GM19239 (cell line): Measurements from ENCODE around the gene APRT.
"Not testable (repeated sequence)": the region's sequence is repeated elsewhere in the genome, so short reads cannot be mapped to it uniquely, and the experiment has no call there.

Source experiments
- DNase-seq: peaks from one replicate; pipeline ENCODE4 v3.0.0; 2011; ENCODE audit warnings: low spot score; ENCODE audit not compliant: insufficient read length
- FAIRE-seq: peaks from 2 replicates; lab custom pipeline; 2011; peaks lifted over from hg19 to GRCh38; lab: Jason Lieb, UNC

Gene APRT

DNA sequence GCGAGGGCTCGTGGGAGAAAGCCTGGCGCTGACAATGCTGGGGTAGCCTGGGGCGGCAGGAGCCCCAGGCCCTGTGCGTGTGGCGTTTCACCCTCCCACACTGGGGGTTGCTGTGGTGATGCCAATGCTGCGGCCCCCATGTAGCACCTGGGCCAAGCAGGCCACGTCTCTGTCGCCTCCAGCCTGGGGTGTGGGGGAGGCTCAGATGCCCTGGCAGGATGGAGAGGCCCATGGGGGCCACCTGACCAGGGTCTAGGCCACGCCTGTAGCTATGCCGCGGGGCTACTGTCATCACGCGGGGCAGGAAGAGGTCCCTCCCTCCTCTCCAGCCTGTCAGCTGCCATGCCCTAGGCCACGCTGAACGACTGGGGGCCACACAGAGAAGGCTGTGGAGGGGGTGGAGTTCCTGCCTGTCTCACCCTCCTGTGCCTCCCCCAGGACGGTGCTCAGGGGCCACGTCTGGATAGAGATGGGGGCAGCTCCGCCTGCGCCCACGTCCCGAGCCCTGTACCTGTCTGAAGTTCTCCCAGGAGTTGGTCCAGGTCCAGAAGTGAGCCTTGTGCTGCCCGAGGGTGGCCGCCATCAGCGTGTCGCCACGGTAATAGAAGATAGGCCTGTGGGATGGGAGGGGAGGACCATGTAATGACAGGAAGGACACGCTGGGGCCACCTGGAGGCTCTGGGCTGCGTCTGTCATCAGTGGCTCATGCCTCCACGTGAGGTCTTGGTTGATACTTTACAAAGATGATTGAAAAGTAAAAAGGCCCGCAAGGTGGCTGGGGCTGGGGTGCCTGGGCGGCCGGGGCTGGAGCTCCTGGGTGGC, 12.7 kb upstream of the APRT start:
- DNase-seq, result no peak

DNA sequence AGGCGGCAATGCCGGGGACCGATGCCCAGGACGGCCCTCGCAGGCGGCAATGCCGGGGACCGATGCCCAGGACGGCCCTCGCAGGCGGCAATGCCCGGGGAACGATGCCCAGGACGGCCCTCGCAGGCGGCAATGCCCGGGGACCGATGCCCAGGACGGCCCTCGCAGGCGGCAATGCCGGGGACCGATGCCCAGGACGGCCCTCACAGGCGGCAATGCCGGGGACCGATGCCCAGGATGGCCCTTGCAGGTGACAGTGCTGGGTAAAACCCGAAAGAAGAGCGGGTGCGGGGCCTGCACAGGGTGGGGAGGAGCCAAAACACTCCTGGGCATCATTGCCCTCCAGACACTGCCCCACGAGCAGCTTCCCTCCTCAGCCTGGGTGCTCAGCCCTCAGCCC, 11.9 kb upstream of the APRT start:
- not testable (repeated sequence) for DNase-seq, FAIRE-seq

More for the DNA sequence above, 12.7 kb upstream of the APRT start:
- FAIRE-seq, result no peak

DNA sequence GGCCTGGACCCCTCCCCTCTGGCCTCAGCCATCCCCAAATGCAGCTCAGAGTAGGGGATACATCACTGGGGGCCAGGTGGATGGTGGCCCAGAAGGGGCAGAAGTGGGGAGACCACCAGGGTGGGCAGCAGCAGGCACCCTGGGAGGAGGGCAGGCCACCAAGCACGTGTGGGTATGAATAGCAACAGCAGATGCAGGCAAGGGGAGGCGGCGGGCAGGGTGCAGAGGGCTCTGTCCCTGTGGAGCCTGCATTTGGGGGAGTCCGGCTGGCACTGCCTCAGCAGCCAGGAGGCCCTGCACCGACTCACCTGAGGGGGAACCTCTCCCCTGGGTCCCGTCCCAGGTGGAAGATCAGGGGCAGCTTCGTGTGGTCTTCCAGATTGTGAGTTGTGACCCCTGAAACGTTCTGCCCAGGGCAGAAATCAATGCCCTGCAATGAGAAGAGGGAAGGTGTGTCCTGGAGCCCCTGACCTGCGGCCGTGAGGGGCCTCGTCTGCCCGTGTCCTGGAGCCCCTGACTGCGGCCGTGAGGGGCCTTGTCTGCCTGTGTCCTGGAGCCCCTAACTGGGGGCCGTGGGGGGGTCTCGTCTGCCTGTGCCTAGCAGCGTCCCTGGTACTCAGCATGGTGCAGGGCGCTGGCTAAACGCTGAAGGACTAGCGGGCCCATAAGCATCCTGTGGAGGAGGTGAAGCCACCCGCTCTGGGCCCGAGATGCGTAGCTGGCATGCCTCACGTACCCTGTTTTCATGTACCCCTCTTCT, 10.7 kb upstream of the APRT start:
- DNase-seq (no peak), FAIRE-seq (no peak)

DNA sequence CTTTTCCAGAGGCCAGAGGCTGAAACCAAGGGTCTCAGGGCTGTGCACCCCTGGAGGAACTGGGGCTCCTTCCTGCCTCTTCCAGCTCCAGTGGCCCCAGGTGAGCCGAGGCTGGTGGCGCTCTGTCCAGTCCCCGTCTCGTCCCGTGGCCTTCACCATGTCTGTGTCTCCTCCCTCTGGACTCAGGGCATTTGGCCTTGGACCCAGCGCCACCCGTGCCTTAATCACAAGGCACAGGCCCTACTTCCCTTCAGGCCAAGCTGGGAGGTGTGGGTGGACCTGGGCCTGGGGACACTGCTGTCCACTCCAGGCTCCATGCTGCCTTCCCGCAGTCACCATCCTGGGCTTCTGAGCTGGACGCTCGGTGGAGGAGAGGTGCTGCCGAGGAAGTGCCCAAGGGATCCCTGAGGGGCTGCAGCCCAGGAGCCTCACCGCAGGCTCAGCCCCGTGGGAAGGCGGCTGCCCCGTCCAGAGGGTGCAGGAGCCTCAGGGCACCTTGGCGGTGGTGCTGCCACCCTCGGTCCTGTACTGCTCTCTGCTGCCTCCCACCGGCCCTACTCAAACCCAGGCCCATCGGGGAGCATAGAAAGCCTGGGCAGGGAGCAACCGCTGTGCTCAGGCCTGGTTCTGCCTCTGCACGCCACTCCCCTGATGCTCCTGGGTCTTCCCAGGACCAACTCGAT, 9.6 kb upstream of the APRT start:
- no peak for FAIRE-seq
- DNase-seq, result no peak

DNA sequence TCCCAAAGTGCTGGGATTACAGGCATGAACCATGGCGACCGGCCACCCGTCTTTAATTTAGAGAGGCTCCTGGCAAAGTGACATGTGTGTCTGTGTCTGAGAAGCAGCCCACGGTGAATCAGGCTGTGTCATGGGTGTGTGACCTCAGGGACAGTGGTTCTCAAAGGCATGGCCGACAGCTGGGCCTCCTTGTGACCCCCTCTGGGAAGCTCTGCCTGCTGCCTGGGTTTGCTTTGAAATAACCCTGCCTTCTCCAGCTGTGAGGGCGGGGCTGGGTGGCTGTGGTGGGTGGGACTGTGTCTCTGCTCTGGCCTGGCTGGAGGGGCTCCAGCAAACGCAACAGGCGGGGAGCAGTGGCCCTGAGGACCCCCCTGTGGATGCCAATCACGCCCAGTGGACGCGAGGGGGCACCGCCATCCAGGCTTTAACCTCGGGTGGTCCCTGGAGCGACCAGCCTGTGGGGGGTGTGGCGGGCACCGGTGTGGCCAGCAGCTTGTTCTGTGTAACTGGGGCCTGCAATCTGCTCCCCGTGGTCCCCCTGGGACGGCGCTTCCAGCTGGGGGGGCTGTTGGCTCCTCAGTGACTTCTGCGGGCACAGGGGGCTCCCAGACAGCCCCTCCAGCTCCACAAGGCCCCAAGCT, 8.8 kb upstream of the APRT start:
- DNase-seq (no peak), FAIRE-seq (no peak)

DNA sequence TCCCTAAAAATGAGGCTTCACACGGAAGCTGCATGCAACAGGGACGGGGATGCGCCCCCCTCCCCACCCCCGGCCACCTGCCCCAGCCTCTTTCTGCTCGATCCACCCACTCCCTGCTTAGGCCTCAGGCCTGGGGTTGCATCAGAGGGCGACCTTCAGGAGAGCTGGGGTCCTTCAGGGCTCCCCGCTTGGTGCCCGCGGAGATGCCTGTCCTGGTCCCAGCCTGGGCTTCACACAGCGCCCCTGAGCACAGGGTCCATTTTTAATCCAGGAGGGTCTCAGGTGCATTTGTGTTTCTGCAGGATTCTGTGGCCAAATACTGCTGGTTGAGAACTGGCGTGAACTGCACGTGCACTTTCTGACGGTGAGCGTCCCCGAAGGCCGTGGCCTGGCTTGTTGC, 7.4 kb upstream of the APRT start:
- DNase-seq (no peak), FAIRE-seq (no peak)

DNA sequence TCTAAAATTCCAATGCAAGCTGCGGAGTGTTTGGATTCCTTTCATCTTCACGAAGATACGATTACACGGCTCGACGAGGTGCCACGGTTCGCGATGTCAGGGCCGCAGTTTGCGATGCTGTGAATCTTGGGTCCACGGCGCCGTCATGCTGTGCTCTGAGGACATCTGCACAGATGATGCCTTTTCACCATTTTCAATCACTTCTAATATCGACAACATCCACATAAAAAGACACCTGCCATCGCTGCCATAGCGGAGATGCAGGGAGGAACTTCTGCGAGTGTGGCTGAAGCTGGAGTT, 6.8 kb upstream of the APRT start:
- no peak for DNase-seq
- FAIRE-seq, result no peak

DNA sequence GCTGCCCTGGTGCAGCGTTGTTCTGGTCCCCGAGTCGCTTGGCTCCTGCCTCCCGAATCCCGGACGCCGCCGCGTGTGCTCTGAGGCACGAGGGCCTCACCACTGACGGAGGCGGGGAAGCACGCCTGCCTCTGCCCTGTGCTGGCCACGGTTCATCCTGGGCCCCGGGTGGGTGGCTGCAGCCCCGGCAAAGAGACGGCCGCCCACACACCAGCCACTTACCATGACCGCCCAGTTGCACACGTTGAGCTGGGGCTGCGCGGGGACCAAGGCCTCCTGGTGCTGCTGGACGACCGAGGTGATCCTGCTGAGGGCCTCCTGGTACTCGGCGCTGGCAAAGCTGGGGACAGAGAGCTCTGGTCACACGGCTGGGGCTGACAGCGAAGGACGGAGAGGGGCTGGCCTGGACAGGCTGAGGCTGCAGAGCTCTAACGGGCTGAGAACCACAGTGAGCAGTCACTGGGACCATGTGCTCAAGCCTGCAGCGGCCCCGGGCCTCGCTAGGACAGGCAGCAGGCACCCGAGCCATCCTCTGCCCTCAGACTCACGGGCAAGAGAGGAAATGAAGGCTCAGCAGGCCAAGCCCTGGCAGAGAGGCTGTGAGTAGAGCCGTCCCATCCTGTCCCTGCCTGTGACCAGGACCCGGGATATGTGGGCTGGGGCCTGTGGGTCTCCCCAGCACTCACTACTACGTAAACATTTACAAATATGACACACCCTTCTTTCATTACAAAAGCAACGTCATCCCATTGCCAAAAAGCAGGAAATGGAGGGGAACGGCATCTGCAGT, 6.3 kb upstream of the APRT start:
- no peak for DNase-seq
- FAIRE-seq, result no peak

DNA sequence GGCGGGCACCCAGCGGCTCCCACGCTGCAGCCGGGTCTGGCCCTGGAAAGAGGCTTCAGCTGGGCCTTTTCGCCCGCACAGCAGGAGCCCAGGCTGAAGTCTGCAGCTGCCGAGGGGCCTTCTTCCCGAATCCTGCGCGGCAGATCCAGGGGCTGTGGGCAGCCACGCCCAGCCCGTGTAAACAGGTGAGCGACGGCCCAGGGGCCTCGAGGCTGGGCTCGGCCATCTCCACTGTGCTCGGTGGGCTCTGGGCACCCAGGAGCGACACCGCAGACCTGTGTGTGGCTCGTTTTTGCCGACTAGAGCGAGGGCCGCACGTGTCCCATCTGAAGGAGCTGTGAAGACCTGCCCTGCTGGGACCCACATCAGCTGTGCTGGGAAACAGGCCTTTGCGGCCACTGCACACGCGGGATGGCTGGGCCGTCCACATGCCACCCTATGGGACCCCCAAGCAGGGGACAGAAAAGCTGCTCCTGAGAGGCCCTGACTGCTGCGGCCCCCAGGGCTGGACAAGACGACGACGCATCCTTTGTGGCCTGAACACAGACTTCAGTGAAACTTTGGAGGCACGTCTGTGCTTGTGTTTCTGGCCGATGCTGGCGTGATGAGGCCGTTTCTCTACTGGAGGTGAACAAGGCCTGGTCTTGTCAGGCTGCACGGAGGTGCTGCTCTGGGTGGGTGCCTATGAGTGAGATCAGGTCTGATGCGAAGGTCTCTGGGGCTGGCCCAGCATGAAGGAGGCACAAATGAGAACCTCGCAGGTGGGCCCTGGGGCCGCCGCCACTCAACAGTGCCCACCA, 5.2 kb upstream of the APRT start:
- DNase-seq, result no peak

DNA sequence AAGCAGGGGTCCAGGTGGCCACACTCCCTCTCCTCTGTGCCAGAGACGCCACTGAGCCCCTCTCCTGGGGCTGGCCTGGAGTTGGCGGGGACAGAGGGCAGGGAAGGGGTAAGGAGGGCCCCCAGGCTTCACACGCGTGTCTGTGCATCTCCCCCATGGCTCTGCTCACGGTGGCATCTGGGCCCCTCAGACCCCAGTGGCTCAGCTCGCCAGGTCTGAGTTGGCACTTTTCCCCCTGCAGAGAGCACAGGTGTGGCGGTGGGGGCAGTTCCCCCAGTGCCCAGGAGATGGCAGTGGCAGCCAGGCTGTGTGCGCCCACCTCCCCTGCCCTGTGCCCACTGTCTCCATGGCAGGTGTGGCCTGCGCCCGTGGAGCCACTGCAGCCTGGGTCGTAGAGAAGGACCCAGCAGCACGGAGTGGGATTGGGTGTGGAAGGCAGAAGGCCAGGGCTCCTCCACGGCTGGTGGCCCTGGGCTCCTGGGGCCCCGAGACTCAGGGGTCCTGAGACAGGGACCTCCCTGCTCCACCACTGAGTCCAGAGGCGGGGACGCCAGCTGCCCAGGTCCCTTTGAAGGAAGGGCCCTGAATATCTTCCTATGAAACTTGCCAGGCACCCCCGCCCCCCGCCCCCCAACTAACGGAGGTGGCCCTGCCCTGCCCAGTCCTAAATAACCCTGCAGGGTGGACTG, 4.3 kb upstream of the APRT start:
- FAIRE-seq (peak; percentile 42), DNase-seq (peak; percentile 54)

More for the DNA sequence above, 5.2 kb upstream of the APRT start:
- no peak for FAIRE-seq

DNA sequence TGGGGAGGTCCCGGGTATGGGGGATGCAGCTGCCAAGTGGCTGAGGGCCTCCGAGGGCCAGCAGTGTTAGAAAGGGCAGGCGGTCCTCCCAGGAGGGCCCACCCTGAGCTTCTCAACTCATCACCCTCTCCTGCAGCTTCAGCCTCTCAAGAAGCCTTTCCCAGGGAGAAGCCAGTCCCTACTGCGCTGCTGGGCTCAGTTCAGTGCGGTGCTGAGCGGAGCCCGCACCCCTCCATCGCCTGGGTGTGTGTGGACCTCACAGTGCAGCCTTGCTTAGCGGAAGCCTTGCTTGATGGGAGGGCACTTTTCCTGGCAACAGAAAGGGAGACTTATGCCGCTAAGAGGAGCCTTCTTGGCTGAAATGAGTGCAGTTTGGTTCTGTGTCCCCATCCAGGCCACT, 3.5 kb upstream of the APRT start:
- FAIRE-seq (no peak), DNase-seq (no peak)

DNA sequence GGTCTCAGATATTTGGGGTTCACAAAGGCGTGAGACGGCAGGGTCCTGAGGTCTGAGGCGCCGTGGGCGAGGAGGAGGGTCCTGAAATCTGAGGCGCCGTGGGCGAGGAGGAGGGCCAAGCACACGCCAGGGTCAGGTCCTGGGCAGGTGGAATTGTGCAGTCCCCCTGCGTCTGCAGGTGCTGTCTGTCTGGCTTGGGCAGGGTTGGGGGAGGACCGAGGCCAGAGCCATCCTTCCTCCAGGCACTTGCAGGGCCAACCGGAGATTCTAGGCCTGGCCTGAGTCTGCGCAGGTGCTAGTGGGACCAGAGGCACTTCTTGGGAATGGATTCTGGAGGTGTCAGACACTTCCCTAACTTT, 2.4 kb upstream of the APRT start:
- FAIRE-seq (no peak), DNase-seq (no peak)

DNA sequence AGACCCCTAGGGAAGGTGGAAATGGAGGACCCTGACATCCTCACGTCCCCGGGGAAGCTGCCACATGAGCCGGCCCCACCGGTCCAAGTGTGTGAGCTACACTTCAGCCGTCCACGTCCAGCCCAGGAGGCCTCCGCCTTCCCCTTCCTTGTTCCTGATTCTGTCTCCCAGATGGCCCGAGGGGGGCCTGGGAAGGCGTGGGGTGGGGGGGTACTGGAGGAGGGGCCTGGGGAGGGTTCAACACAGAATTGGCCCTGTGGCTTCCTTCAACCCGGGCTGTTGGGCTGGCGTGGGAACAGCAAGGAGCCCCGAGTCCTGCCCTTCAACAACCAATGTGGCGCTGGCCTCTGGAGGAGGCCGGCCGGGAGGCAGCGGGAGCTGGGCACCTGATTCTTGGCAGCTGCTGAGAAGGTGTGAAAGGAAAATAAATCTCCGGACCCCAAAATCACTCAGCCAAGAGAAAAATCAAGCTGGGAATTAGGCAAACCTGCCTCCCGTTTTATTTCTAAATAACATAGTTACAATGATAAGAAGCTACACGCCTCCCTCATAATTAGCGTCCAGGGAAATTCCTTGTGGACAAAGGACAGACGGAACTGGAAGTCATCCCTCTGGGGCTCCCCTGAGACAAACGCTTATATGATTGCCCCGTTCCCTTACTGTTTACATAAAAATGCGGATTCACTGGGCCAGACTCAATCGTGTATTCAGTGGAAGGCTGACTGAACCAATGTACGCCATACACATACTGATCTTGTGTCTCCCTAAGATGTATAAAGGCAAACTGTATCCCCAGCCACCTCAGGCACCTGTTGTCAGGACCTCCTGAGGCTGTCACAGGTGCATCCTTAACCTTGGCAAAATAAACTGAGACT, 1.8 kb upstream of the APRT start:
- no peak for FAIRE-seq
- DNase-seq, result no peak

DNA sequence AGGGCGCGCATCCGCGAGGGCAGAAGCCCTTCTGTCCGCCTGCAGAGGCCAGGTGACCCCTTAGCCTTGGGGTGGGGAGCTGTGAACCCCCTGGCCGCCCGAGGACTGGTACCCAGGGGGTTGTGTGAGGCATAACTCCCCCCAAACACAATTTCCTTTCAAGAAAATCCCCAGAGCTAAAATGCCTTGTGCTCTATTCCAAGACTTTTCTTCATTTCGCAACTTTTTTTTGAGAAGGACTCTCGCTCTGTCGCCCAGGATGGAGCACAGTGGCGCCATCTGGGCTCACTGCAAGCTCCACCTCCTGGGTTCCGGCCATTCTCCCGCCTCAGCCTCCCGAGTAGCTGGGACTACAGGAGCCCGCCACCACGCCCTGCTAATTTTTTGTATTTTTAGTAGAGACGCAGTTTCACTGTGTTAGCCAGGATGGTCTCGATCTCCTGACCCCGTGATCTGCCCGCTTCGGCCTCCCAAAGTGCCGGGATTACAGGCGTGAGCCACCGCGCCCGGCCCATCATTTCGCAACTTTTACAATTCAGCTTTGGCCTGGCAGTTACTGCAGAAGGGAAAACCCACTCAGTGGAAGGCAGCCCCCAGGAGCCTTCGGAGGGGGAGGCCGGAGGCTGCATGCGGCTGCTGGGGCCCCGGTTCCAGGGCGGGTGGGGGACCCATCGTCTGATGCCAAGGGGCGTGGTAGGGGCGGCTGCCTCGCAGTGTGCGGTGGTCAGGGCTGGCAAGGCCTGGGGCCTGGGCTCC, 963 bp upstream of the APRT start:
- FAIRE-seq, result peak; percentile 14

DNA sequence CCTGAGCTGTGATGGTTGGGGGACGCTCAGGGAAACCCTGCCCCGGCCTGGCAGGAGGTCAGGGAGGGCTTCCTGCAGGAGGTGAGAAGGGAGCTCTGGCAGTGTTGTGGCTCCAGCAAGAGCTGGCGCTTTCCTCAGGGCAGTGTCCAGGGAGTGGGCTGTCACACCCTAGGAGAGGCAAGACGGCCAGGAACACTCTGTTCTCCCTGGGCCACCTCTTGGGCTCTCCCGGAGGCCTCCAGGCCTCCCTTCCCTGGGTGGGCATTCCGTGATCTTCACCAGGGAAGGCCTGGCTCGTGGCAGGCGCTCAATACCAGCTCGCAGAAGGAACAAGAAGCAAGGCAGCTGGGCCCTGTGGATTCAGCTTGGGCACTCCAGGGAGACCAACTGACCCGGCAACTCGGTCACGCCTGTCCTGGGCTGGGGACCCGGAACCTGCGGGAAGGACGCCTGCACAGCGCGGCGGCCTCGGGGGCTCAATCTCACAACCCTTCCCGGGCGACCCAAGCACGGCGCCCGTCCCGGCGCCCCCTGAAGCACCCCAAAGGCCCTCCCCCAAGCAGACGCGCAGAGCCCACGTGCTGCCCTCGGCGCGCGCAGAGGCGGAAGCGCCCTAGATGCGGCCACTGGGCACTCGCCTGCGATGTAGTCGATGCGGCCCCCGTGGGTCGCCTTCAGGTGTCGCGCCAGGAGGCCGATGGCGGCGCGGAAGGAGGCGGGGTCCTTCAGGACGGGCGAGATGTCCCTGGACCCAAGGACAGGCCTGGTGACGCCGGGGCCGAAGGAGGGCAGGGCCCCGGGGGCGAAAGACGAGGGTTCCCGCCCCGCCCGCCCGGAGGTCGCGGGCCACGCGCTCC, 588 bp downstream of the APRT start:
- peak; percentile 85 for DNase-seq
- FAIRE-seq, result peak; percentile 77

More for the DNA sequence above, 963 bp upstream of the APRT start:
- no peak for DNase-seq
